Renal pelvis (tissue), 4 donors: ENCODE data around the gene KRT6A. TPM values are rescaled to one million over a fixed set of nuclear protein-coding genes. Genes with fewer than 3 reads are reported as not detected.

ENCODE experiments used
- DNase-seq: peaks from one replicate; pipeline ENCODE4 v3.0.0-alpha.2; 2013
- polyA plus RNA-seq, 3 donors: library from polyadenylated mRNA; unstranded; fragments of 120-200 nt; gene quantifications; one replicate each; pipeline ENCODE4 v1.2.1, GENCODE V29; 2013; ENCODE audit not compliant: insufficient read length in 3 of 3

The KRT6A gene
- polyA plus RNA-seq, 3 donors = not detected

DNA sequence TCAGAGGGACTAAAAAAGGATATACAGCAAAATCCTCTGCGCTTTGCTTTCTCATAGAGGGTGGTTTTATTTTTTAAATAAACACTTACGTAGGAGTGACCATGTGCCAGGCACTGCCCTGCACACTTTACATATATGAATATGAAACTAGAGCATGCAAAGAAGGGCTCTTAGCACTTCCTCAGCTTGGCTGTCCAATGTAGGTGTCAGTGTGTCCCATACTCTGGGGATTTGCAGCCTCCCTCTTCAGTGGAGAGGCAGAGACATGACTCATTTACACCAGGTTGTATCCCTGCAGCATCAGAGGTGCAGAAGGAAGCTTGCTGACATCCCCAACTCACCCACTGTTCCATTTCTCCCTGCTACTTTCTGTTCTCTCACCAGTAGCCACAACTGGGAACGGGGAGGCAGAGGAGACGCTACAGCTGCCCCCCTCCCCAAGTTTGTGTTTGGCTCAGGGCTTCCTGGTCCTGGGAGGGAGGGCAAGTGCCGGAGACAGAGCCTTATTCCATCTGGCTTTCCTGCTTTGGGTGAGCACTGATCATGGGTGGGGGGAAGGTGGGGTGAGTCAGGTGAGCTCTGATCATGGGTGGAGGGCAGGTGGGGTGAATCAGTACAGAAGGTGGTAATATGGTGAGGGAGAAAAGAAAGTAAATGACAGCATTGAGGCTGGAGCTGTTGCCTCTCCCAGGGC, 32.0 kb upstream of the KRT6A start:
- no peak for DNase-seq

DNA sequence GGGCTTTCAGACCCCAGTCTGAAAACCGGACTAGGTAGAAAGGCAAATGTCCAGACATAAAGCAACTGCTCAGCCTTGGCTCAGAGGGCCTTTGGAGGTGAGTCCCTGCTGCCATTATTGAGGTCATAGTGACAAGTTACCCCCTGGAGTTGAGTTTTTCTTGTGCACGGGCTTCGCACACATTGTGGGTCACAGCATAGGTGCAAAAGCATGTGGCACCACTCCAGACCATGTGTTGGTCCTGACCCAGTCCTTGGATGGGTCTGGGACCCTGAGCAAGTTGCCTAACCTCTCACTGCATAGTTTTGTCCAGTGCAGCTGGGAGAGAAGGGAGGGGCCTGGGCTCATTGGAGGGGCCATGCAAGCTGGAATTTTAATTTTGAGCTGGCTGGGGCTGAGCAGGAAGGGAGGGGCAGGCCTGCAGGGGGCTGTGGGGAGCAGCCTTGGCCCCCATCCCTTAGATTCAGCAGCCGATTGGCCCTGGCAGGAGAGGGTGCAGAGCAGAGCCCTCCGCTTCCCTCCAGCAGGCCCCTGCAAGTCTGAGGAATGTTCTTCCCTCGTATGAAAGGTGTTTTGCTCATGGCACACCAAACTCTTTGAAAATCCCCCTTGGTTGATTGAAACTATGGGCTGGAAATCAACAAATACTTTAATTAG, 31.3 kb upstream of the KRT6A start:
- no peak for DNase-seq

DNA sequence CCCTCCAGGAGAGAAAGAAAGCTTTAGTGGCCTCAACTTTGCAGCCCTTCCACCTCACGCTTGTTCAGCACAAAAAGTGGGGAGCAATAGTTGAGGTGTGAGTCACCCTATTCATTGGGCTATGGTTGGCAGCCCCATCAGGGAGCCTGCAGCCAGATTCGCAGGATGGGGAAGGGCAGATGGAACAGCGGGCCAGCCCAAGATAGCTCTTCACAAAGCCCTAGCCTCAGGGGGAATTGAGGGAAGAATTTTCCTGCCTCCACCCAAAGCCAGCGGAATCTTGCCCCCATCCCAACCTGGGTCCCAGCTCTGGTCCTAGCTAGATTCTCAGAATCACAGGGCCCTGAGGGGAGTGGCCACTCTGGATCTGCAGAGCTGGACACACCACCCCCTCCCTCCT, 30.8 kb upstream of the KRT6A start:
- no peak for DNase-seq

DNA sequence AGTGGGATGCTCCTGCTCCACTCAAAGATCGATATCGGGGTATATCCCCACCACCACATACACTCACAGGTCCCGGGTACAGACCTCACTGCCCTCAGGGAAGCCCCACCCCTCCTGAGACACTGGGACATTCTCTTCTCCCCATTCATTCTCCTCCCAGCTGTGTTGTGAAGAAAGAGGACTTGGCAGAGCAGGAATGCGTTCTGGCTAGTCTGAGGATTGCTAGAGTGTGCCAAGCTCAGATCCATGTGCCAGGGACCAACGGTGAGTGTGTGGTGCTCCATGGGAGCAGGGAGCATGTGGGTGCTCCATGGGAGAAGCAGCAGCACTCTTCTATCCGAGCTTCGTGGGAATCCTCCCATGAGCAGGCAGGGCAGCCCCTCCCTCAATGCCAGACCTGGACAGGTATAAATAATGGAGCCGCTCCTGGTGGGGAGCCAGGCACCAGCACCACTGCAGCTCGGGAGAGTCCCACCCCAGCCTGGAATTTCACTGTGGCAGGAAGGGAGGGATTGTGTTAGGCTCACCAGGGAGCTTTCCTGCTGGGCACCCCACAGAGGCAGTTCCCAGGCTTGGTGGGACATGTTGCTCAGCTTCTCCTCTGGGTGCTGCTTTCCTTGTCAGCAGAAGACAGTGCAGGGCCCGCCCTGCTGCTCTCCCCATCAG, 29.4 kb upstream of the KRT6A start:
- no peak for DNase-seq

DNA sequence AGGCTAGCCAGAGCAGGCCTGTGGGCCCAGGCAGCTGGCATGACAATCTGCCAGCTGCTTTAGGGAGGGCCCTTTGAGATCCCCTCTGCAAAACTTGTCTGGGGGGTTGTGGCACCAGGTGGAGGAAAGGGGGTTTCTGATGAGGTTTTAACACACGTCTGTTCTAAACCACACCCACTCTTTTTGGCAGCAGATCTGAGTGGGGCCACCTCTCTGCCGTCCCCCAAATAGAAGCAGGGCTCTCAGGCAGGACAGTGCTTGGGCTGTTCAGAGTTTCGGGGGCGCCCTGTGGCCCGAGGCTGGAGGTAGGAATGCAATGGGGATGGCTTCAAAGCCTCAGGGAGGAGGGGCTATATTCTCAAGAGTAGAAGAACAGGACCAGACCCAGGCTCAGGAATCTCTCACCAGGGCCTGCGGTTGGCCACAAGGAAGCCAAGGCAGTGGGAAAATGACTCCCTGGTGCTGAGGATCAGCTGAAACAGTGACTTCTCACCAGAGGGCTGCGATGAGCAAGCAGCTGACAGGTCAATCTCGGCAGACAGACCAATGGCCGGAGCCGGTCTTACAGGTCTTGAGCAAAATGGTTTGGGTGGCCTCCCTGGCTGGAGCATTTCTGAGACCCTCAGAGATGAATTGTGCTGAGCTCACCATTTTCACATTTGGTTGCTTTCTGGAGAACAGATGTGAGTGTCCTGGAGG, 28.7 kb upstream of the KRT6A start:
- no peak for DNase-seq

DNA sequence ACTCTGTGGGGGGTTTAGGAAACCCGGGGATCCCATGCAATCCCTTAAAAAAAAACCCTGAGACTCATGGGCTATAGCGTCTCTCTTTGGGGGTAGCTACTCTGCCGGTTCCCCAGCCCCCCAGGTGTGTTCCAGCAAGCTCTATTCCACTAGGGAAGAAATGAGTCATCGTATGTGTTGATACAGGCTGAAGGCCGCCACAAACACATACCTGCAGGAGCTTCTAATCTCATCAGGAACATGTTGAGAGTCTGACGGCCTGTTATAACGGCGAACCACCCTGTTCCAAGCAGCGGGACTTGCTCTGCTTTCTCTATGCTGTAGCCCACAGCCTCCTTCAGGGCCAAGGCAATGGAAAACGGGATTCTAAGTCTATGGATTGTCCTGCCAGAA, 28.1 kb upstream of the KRT6A start:
- DNase-seq = no peak

DNA sequence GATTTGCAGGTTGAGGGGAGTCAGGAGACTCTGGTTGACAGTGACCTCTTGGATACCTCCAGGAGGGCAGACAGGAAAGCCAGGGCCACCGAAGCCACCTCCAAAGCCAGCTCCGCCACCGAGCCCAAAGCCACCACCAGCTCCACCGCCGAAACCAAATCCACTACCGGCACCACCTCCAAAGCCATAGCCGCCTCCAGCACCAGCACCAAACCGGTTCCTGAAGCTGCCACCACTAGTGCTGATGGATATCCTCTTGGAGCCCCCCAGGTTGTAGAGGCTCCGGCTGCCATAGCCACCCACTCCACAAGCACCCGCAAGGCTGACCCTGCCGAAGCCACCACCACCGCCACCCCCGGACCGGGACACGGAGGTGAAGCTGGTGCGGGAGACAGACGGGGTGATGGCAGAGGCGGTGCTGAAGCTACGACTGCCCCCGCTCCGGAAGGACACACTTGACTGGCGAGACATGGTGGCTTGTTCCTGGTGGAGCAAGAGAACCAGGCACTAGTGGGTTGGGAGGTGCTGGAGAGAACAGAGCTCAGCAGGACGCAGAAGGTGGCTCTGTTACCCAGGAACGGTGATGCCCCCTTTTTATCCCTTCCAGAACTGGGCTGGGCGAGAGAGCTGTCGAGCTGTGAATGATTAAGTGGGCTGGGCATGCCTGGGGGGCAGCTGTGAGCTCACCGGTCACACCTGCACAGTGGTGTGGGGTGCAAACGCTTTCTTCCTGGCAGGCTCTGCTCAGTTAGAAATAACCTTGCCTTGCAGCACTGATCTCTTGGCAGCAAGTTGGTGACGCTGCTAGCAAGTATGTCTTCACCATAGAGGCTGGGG, 27.0 kb upstream of the KRT6A start, which contains the start of gene KRT5:
Gene KRT5, minus strand, starts transcription at position 569 of the 837 bp plus-strand sequence. Its CDS starts 98 bp downstream, at position 471.
- no peak for DNase-seq

DNA sequence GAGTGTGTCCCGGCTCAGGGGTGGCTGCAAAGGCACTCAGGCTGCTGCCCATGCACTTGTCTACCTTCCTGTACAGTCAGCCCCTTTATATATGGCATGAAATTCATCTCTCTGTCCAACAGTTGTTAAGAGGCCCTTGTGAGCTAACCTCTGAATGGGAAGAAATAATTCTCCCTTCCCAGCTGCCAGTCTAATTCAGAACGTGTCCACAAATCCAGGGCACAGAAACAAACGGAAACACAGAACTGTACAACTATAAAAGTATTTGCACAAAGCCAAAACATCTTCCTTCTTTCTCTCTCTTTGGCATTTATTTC, 26.3 kb upstream of the KRT6A start:
- DNase-seq = no peak

DNA sequence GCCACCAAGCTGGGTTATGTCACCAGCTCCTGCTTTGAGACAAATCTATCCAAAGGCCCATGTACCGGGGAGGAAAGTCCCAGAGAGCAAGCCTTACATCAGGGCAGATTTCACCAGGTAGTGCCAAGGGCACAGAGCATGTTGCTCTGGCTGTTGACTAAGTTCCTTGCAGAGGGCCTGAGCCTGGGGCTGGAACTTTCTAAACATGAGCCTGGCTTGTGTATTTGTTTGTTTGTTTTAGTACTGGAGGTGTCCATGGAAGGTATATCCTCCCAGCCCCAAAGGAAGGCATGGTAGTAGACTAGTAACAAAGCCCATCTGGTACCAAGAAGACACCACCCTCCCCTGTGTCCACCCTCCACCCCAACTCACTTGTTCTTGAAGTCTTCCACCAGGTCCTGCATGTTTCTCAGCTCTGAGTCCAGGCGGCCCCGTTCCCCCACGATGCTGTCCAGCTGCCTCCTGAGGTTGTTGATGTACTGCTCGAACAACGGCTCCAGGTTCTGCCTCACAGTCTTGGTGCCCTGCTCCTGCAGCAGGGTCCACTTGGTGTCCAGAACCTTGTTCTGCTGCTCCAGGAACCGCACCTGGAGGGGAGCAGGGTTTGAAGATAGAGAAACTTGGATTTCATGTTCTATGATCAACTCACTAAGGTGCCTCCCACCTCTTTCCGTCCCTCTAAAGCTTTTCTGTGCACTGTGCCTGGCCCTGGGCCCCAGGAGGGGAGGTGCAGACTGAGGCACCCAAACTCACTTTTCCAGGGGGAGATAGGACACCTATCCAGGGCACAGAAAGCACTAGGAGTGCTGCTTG, 25.7 kb upstream of the KRT6A start:
- DNase-seq = no peak

DNA sequence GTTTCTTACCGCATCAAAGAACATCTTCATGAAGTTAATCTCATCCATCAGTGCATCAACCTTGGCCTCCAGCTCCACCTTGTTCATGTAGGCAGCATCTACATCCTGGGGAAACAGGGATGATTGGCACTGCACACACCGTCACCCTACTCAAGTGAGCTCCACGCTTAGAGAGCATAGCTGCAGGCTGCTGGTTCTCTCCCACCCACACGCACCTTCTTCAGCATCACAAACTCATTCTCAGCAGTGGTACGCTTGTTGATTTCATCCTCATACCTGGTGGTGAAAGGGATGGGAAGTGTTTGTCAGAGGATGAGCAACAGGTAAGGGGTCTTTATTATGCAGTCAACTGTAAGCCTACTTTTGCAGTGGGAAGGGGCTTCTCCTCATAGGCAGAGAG, 24.8 kb upstream of the KRT6A start:
- no peak for DNase-seq

DNA sequence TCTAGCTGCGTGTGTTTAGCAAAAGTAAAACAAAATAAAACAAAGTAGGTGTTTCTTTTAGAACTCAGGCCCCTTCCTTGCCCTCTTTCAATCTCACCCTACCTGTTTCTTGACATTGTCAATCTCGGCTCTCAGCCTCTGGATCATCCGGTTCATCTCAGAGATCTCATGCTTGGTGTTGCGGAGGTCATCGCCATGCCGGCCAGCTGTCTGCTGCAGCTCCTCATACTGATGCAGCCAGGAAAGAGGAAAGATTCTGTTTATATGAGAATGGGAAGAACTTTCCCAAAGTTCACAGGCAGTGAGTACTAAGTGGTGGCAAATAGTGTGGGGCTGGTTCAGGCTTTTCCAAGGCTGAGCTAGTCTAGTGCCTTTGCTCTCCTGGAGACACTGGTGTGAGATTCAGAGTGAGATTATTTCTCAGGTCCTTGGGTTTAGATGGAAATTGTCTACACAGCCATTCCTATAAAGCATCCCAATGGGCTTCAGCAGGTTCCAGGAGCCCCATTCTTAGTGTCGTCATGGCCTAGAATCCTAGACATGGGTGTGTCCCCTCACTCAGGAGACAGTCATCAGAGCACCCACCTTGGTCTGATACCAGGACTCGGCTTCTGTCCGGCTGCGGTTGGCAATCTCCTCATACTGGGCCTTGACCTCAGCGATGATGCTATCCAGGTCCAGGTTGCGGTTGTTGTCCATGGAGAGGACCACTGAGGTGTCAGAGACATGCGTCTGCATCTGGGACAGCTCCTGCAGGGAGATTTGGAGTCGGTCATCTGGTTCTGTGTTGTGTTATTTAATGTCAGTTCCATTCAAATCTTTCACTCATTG, 24.2 kb upstream of the KRT6A start:
- DNase-seq = no peak

DNA sequence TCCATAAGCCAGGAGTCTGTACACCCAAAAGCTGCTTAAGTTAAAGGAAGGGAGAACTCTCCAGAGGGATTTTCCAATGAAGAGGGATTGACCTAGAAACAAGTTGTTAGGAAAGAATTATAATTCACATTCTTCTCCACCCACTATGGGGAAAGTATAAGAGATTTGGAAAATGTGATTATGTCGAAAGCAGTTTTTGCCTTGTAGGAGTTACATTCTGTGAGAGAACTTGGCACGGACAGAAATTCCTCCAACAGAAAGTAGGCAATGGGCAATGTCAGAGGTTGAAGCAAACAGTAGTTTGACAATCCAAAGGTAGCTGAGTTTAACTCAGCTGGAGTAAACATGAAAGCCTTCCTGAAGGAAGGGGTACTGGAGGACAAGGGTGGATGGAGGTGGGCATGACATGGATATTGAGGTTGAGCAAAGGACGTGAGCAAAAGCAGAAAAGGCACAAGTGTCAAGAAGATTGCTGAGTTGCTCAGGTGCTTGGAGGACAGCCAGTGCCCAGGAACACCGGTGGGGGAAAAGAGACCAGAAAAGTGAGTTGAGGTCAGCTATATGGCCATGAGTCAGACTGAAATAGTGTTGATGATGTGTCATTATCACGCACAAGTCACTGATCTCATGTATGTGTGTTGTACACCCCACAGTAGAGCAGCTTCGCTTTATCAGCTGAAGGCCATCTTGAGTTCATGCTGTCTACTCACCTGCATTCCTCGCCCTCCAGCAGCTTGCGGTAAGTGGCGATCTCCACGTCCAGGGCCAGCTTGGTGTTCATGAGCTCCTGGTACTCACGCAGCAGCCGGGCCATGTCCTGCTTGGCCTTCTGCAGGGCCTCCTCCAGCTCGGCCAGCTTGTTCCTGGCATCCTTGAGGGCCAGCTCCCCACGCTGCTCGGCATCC, 23.1 kb upstream of the KRT6A start:
- DNase-seq = no peak

DNA sequence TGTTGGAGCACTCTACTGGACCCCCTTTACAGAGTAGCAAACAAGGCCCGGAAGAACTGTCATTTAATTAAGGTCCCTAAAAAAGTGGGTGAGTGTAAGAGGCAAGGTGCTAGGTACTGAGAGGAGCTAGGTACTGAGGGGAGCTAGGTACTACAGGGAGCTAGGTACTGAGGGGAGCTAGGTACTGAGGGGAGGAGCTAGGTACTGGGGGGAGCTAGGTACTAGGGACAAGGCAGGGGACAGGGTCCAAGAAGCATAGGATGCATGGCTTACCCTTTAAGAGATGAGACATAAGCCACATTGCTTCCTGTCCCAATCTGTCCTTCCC, 22.2 kb upstream of the KRT6A start:
- DNase-seq = no peak

DNA sequence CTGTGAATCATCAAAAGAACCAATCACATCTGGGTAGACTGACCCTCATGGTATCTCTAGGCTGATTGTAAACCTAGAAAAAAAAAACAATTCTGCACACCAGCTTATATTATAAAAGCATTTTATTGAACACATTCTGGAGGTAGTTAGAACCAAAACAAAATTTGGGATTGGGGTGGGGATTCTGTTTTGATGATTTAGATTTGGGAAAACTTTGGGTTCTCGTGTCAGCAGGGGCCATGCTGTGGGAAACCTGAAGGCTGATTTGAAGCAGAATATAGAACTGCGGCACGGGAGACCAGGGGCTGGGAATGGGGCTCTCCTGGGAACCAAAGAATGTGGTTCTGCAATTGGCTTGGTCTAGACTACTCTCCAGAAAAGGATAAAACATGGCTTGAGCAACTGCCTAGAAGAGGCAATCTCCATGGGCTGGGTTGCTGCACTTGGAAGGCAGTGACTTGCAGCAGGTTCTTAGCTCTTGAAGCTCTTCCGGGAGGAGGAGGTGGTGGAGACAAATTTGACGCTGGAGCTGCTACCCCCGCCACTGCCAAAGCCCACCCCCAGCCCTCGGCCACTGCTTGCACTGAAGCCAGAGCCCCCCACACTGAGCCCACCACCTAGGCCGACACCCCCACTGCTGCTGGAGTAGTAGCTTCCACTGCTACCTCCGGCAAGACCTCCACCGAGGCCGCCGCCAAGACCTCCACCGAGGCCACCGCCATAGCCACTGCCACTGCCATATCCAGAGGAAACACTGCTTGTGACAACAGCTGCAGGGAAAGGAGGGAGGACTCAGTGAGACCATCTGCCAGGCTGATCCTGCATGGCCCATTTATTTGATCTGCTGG, 21.6 kb upstream of the KRT6A start:
- DNase-seq = no peak

DNA sequence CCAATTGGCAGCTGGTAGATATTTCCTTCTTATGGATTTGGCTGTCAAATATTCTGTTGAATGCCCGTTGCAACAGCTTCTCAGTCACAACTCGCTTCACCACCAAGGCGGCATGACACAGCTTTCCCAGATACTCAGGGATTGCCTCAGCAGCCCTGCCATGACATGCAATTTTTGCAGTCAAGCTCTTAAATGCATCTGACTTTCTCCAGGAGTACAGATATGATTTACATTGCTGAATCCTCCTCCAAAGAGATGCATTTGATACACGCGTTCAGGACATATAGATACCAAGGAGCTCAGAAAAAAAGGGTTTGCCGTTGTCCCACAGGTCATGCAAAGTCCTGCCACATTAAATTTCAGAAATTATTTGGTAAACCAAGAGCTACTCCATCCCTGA, 20.7 kb upstream of the KRT6A start:
- DNase-seq = no peak

DNA sequence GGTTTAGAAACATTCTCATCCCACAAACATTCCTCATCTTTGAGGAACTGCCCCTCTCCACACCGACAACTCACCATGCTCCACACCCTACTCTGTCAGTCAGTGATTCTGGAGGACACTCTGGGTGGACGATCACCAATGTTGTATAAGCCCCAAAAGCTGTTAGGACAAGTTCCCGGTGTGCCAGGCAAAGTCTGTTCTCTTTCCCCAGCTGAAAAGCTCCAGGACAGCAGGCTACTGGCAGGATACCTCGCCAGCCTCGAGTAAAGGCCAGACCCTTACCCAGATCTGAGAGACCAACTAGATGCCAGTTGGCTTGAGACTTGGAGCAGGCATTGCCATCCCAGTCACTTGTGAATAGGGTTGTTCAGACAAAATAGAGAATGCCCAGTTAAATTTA, 15.2 kb upstream of the KRT6A start:
- no peak for DNase-seq

DNA sequence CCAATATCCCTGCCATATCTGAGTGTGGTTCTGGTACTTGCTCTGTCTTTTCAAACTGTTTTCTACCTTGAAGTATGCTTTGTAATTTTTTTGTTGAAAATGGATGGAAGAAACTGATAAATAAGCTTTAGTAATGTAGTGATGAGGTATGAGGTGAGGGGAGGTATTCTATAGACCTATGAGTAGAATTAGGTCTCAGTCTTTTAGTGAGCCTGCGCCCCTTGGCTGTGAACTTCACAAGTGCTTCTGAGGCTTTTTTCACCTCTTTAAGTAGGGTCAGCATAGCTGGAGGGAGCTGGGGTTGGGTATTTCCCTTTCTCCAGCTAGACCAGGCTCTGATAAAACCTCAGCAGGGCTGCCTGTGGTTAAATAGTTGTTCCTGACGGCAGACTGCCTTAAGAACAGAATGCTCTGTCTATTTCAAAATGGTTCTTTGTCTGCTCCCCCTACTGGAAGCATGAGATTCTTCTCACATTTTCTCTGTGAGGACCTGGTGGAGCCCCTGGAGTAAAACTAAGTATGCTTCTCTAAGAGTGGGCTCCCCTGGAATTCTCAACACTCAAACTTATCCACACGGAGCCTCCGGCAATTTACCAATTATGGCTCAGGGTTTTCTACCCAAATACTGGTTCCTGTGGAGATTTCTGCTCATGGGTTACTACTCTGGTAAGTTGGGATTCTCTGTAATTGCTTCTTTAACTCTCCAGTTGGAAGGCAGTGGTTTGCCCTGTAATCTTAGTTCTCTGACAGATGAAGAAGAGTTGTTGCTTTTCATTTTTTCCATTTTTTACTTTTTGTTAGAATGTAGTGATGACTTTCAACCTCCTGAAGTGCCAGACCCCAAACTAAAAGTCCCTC, 14.0 kb upstream of the KRT6A start:
- peak; percentile 20 for DNase-seq
